Globus pallidus (tissue), 1 donor: Measurements from ENCODE around the gene CELA1.

ENCODE experiments used
- DNase-seq: peaks from one replicate; pipeline ENCODE4 v3.0.0-alpha.2; 2015; ENCODE audit warnings: low spot score

Gene CELA1

DNA sequence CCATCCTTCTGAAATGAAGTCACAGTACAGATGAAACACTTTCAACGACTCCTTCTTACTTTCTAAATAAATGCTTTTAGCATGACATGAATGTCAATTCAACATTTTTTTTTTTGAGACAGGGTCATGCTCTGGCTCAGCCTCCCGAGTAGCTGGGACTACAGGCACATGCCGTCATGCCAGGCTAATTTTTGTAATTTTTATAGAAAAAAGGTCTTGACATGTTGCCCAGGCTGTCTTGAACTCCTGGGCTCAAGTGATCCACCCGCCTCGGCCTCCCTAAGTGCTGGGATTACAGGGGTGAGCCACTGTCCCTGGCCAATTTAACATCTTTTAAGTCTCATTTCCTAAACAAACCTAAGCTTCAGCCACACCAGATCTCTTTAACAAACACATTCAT, 28.4 kb upstream of the CELA1 start:
- no peak for DNase-seq

- no peak for DNase-seq
These were observed 27.9 kb upstream of the CELA1 start for GRCh38 chr12:51374361-51374760.

GRCh38 chr12:51373187-51373586, 26.7 kb upstream of the CELA1 start:
- DNase-seq: no peak

DNA sequence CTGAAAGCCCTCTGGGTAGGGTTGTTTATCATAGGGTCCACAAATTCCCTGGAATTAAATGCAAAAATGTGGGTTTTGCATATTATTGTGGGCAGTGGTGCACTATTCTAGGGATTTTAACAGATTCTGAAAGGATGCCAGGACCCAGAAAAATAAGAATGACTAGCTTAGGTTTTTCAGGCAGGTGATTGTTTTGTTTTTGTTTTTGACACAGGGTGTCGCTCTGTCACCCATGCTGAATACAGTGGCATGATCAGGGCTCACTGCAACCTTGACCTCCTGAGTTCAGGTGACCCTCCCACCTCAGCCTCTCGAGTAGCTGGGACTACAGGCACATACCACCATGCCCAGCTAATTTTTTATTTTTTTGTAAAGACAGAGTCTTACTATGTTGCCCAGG, 25.5 kb upstream of the CELA1 start:
- no peak for DNase-seq

DNA sequence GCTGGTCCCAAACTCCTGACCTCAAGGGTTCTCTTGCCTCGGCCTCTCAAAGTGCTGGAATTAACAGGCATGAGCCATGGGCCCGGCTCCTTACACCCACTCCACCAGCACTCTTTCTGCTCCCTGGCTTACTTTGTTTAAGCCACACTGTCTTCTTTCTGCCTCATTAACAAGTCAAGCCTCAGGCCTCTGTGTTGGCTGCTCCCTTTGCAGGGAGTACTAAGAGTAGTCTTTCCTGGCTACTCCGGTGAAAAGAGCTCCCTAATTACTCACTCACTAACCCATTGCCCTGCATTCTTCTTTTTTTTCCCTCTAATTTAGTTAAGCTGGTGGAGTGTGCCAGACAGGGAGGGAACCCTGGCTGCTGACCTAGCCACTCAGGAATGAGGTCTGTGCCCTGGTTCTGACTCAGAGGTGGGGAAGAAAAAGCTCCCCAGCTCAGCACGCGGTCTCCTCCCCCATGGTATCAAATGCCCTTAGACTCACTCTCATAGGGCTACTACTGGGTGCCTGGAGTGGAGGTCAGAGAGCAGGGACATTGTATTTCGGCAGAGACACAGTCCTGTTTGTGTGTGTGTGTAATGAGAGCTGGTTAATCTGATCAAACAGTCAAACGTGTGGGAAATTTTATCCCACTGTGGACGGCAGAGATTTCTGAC, 24.9 kb upstream of the CELA1 start:
- no peak for DNase-seq

GRCh38 chr12:51370667-51371066, 24.2 kb upstream of the CELA1 start:
- no peak for DNase-seq

- DNase-seq: no peak
These were observed 23.1 kb upstream of the CELA1 start for GRCh38 chr12:51369581-51369980.

GRCh38 chr12:51368640-51369517, 22.4 kb upstream of the CELA1 start:
- DNase-seq: no peak

- no peak for DNase-seq
These were observed 18.8 kb upstream of the CELA1 start for GRCh38 chr12:51365276-51365675.

DNA sequence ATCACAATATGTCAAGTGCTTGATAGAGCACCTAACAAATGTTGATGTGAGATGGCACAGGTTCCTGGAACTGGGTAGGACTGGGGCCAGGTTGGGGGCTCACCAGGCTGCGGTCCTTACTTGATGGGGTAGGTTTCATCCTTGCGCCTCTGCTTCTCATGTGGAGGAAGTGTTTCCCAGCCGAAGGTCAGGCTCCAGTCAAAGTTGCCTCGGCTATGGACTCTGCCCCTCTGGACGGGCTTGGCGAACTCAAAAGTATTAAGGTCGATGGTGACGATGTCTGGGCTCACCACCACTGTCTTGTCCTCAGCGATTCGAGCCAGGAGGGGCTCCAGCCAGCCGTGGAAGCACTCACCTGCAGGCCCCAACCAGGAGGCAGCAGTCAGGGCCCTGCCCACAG, 17.5 kb upstream of the CELA1 start:
- no peak for DNase-seq

GRCh38 chr12:51362747-51363342, 16.4 kb upstream of the CELA1 start:
- DNase-seq: no peak

- peak; percentile 99 for DNase-seq
These were observed 15.8 kb upstream of the CELA1 start for GRCh38 chr12:51362307-51362706.

DNA sequence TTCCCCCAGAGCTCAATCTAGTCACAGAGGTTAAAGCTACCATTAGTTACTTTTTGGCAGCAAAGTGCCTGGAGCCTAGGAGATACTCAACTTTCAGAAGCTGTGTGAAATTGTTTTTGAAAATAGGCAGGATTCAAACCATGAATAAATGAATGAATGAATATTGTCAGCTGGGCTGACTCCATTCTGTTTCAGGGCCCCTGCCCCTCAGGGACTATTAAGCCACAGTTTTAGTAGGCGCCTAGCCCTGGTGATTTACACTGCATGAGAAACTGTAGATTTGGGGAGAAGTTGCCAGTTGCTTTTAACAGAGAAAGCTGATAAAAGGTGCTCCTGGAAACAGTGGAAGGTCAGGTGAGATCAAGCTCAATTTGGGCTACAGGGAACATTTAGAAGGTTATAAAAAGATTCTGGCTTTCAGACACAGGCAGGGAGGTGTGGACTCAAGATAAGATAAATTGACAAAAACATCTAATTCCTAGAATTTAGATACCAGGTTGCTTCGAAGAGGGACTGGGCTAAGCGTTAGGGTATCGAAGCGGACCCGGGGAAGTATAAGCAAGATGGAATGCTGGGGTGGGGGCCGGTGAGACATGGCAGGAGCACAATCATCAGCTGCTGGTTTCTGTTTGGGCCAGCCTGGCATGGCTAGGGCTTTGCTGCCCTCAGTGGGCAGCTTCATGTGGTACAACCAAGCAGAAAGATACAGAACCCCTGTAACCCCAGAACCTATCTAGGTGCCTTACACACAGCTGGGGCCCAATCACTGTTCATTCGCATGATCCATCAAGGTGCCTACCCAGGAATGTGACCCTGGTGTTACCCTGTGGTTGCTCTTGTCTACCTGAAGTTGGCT, 14.9 kb upstream of the CELA1 start:
- peak; percentile 49 for DNase-seq

- peak; percentile 51 for DNase-seq
These were observed 13.8 kb upstream of the CELA1 start for GRCh38 chr12:51360315-51360714.

DNA sequence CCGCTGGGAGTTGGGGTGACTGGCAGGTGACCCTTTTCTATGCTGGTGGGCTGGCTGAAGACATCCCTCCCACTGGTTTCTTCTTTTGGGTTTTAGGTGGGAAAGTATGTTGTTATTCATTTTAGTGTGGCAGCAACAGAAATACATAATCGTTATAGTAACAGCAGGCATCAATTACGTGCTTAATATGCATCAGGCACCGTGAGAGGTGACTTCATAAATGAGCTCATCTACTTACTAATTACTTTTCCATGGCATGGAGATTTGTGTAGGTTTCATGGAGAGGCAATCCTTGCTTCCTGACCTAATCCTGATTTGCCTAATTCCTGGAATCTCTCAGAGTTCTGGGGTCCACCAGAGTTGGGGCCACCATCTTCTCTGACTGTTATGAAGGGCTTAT, 13.4 kb upstream of the CELA1 start:
- DNase-seq: no peak

GRCh38 chr12:51358496-51358895, 12.0 kb upstream of the CELA1 start:
- DNase-seq: no peak

- DNase-seq: no peak
These were observed 11.0 kb upstream of the CELA1 start for GRCh38 chr12:51357374-51358047.

DNA sequence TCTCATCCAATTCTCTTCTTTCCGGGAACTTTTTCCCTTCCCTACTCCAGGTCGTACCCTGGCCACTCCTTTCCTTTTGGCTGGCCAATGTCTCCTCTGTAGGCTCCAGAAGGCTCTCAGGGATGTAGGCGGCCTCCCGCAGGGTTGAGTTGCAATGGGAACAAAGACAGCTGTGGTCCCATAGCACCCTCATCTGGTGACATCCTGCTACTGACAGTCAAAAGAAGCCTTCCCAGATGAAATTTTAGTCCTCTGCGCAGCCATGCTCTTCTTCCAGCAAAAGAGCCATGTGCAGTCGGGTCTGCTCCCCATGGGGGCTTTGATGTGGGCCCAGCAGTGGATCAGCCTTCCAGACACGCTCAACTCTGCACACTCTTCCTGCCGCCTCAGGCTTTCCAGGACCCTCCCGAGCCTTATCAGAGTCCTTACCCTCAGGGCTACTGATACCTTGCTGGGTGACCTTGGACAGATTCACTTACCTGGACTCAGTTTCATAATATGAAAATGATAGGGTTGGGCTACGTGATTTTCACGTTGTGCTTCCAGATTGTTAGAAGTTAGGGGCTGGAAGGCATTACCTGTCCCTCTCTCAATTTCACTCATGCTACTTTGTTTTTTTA, 5.5 kb upstream of the CELA1 start:
- DNase-seq: peak; percentile 77

DNA sequence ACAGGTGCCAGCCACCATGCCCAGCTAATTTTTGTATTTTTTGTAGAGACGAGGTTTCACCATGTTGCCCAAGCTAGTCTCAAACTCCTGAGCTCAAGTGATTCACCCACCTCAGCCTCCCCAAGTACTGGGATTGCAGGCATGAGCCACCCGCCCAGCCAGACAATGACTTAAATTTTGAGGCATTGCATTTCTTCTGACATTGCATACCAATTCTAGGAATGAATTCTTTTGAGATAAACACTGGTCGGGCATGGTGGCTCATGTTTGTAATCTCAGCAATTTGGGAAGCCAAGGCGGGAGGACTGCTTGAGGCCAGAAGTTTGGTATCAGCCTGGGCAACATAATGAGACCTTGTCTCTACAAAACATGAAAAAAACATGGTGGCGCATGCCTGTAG, 2.5 kb upstream of the CELA1 start:
- no peak for DNase-seq

- no peak for DNase-seq
These were observed 1.6 kb upstream of the CELA1 start for GRCh38 chr12:51348116-51348515.

GRCh38 chr12:51345681-51346080, 798 bp downstream of the CELA1 start:
- DNase-seq: no peak
